Jurkat, Clone E6-1 (cell line): ENCODE results near the gene GEN1.

Experiments used
- DNase-seq: peaks from one replicate; pipeline ENCODE4 v3.0.0-alpha.2; 2011; ENCODE audit warnings: low read depth, low spot score
- H3K4me3 ChIP-seq: 2 replicates; pipeline ENCODE4 v1.5.1; 2011; ENCODE audit warnings: mild to moderate bottlenecking, low read length, control low read depth, moderate library complexity

Gene GEN1

DNA sequence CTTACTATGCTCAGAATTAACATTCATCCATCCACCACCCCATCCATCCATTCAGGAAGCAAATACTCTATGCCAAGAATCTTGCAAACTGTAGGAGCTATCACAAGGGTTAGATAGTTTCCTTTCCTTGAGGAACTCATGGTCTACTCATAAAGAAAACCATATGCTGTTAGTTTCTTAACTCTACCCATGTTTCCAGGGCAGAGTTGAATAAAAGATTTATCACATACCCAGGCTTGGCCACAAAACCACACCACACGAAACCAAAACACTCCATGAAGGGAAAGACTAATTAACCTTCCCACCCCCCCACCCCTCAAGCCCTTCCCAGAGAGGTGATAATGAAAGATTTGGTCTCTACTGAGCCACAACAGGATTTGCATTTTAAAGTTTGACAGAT, 38.6 kb downstream of the GEN1 start:
- peak; percentile 87 for DNase-seq
- no peak overlapping the region for H3K4me3 ChIP-seq

DNA sequence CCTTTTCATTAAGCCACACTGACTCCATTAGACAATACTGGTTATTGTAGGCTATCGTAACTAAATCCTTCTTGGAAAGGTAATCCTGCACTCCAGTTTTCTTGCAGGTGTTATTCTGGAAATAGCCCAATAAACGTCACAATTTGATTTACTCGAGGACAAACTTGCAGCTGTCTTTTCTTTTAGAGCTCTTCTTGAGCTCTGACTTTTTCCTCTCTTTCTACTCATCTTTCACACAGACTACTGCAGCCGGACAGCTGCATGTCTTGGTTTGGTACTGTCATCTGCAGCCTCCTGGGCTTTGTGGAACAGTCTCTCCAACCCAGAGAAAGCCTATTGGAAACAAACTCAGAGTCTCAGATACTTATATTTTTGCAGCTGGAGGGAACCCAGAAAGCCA, 39.4 kb downstream of the GEN1 start:
- H3K4me3 ChIP-seq: no peak overlapping the region
- no peak for DNase-seq

DNA sequence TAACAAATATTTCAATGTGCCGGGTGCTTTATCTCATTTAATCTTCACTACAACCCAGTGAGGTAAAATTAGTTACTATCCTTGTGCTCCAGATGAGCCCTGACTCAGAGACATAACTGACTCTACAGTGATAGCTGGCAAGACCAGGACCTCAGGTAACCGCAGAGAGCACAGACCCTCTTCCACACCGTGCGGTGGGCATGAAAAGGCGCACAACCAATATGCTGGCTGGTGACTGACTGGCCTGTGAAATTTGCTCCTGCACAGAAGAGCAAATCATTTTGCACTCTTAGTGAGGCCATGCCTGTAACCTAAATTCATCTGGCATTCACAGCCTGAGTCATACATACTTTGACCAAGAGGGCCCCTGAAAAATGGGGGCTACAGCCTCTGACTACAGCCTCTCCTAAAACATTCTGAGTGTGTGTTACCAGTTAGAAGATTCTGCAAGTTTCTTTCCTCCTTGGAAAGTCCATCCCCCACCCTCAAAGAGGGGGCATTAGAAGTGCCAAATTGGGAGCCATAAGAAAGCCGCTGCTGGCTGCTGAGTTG, 39.9 kb downstream of the GEN1 start:
- no peak for DNase-seq
- H3K4me3 ChIP-seq: no peak overlapping the region

DNA sequence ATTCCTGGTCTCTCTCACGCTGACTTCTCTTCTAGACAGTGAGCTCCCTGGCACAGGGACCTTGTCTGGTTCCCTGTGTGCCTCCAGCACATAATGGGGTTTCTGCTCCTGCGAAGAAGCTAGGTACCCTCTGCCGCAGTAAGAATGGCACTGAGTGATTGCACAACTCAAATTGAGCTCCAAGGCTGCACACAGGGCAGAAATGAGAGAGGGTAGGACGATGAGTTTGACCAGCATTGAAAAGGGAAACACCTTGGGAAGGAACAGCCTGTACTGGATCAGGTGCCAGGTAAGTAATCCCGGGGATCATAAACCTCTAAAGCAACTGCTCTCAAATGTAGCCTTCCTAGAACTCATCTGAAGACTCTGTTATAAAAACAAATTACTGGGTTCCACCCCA, 41.4 kb downstream of the GEN1 start:
- H3K4me3 ChIP-seq: no peak overlapping the region
- no peak for DNase-seq

DNA sequence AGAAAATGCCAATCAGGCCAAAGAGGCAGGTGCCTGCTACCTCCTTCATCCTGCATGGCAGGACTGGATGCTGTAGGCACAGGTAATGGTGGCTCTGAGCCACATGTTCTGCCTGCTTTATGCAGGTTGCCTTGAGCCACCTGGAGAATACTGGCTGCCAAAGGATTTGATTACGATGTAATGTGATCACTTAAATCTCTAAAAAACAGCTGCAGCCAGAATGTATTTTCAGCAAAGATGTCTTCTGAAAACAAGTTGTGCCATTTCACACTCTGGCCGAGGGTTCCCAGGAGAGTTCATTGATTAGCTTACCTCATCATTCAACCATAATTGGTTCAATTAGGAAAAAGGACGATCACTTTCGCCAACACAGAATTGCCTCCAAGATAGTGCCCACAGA, 44.4 kb downstream of the GEN1 start:
- H3K4me3 ChIP-seq: no peak overlapping the region
- no peak for DNase-seq

DNA sequence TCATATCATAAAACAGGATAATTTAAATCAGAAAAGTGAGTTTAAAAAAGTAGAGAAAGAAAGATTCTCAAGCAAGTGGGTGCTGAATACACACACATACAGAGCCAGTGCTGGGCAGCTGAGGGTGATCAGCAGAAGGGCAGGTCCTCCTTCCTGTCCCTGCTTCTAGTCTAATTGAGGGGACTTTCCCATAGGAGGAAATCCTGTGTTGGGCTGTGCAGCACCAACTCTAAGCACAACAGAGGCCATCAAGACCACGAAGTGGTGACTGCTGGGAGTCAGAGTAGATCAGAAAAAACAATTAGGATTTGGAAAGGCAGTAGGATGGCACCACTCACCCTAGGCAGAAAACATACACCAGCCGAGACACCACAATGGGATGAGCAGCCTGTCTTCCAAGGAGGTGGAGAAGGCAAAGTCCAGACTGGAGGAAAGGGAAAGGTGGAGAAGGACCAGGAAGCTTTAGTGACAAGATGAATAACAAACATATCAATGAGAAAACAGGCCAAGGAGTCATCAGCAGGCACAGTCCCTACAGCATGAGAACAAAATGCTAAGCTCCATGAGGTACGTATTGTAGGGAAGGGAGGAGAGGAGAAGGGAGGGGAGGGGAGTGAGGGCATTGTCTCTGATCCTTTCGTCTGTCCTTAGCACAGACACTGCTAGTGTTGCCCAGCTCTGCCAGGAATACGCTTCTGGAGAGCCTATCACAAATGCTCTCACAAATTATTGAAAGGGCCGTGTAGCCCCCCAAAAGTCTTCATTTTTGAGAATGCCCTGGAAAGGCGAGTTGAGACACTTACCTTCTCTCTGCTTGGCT, 45.6 kb downstream of the GEN1 start:
- no peak for DNase-seq
- no peak overlapping the region for H3K4me3 ChIP-seq

DNA sequence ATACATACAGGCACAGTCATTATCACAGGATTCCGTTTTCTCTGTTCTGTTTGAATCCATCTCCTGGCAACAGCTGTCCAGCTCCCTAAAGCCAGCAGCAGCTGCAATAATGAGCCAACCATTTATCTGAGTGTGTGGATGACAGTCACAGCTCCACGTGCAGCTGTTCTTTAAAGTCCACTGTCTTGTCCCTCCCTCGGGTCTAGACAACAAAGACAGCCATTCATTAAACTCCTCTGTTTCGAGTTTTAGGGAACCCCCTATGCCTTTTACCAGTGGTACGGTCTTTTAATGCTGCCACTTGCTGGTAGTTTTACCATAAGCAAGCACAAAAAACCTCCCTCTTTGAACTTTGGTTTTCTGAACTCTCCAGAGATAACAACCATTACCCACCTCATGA, 46.3 kb downstream of the GEN1 start:
- H3K4me3 ChIP-seq: no peak overlapping the region
- no peak for DNase-seq

DNA sequence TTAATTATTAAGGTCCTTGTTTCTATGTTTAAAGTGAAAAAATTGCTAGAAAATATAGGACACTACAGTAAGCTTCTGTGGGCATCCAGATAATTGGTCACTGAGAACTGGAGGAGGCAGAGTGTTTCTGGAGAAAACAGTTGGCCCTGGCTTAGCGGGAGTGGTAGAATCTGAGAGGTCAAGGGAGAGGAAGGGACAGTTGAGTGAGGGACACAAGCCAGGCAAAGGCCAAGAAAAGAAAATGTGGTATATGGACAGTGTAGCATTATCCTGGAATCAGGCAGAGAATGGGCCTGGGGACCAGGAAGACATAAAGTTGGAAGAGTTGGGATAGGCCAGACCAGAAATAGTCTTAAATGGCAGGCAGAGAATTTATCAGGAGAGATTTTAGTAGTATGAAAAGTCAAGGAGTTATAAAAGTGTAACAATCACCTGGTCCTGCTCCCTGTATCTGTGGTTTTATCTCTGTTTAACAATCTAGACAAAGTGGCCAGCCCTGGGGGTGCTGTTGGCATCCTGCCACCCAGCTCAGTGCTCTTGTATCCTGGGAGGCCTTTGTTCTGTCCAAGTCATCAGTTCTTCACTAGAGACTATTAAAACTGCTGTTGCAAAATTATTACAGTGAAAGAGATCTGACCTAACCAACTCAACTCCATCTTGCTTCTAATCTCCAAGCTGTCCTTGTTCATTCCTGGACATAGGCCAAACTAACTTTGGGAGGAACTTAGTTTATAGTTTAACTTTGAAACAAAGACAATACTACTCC, 46.9 kb downstream of the GEN1 start:
- DNase-seq: no peak
- H3K4me3 ChIP-seq: no peak overlapping the region

DNA sequence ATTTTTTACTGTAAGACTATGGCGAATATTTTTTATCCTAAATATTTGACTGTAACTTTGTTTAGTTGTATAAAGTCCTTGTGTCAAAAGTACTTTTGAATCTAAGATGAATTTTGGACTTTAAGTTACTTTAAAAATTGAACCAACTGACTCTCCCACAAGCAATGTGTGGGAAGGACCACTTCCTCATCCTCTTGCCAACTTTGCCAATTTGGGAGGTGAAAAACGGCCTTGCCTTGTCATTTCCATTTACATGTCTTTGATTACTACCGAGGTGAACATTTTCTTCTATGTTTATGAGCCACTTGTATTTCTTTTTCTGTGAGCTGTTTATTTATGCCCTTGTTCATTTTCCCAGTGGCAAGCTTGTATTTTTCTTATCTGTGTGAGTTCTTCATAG, 49.6 kb downstream of the GEN1 start:
- no peak overlapping the region for H3K4me3 ChIP-seq
- DNase-seq: no peak

DNA sequence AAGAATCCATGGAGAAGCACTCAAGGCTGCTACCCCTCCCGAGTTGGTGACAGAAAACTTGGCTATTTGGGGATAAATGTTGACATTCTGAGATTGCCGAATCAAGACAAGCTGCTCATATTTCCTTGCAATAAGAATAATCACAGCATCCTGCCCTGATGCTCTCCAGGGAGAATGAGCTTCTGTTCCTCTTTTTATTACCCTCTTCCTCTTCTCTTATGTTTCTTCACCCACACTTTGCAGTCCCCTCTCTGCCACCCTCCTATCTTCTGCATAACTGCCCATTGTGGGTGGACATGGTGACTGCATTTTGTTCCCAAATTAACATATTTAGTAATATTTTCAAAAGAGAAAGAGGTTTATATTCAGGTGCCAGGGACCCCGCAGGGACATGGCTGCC, 50.4 kb downstream of the GEN1 start:
- H3K4me3 ChIP-seq: no peak overlapping the region
- DNase-seq: no peak

DNA sequence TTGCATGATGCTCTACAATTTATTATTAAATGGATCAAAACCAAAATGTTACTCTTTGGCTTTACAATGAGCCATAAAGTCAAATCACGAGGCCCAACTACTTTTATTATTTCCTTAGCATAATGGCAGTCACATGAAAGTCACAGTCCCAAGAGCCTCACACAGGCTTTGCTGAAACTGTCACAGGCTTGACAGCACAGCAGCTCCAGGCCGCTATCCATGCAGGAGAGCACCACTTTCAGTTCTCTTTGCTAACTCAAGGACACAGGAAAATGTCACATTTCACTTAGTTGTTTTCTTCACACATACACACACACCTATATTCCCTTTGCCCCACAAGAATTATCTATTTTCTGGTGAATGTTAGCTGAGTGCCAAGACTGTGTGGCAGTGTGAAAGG, 51.2 kb downstream of the GEN1 start:
- H3K4me3 ChIP-seq: no peak overlapping the region
- DNase-seq: no peak

DNA sequence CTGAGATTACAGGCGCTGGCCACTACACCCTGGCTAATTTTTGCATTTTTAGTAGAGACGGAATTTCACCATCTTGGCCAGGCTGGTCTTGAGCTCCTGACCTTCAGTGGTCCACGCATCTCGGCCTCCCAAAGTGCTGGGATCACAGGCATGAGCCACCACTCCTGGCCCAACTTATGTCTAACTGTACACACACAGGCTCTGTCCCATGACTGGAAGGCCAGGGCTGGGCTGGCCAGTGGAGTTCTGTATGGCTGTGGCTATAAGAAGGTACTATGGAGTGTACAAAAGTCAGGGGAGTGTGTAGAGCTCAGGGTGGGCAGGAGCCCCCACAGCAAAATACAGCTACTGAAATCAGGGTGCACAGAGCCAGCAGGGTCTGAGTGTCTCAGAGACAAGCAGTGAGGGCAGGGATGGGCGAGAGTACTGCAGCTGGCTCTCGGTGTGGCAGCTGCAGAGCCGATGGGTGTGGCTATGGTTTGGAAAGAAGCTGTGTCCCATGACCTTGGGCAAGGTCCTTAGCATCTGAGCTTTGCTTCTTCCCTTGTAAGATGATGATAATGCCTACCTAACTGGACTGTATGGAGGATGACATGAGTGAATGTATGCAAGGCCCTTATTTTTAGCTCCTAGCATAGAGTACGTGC, 51.9 kb downstream of the GEN1 start:
- no peak overlapping the region for H3K4me3 ChIP-seq
- no peak for DNase-seq

DNA sequence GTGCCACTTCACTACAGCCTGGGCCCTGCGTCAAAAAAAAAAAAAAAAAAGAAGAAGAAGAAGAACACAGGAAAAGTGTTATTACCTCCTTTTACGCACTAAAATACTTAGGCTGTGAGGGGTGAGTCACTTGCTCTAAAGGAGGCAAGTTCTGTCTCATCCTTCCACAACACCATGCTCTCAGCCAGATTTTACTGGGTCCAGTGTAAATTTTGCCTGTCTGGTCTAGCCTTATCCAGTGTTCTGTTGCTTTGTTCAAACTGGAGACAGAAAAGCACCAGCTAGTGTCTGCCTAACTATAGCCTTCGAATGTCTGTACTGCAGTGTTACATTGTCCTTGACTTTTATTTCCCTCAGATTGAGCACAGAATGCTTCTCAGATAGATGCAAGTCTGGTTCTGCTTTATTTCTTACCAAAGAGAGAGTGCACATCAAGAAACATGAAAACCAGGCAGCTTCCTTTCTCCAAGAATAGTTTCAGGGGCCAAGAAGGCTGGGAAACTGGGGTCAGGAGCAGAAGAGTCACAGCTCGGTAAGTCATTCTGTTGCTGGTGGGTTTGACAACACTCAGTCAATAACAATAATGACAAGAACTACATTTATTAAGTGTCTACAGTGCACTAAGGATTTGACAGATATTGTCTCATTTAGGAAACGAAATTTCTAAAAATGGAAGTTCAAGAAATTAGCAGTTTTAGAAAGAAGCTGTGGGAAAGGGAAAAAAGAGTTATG, 59.2 kb downstream of the GEN1 start:
- DNase-seq: no peak
- H3K4me3 ChIP-seq: no peak overlapping the region

DNA sequence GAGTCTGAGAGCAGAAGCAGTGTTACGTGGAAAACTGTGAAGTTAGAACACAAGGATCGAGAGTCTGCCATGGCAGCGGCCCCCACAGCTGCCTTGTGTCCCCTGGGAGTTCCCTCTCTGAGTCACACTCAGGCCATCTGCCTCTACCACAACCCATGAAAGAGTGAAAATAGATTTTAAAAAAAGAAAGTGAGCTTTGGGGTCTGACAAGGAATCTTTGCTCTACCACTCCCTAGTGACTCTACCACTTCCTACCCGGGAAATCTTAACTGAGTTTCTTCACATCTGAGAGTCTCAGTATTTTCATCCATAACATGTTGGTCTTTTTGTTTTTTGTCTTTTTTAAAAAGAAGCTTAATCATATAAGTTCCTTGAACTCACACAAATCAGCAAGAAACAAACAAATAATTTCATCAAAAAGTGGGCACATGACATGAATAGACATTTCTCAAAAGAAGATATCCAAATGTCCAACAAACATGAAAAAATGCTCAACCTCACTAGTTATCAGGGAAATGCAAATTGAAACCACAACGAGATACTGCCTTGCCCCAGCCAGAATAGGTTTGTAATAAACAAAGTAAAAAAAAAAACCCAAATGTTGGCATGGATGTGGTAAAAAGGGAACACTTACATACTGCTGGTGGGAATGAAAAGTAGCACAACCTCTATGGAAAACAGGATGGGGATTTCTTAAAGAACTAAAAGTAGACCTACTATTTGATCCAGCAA, 60.0 kb downstream of the GEN1 start:
- H3K4me3 ChIP-seq: no peak overlapping the region
- no peak for DNase-seq

DNA sequence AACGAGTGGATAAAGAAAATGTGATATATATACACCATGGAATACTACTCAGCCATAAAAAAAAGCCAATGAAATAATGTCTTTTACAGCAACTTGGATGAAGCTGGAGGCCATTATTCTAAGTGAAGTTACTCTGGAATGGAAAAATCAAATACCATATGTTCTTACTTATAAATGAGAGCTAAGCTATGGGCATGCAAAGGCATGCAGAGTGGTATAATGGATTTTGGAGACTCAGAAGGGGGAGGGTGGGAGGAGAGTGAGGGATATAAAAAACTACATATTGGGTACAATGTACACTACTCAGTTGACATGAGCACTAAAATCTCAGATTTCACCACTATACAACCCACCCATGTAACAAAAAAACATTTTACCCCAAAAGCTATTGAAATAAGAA, 60.7 kb downstream of the GEN1 start:
- DNase-seq: no peak
- no peak overlapping the region for H3K4me3 ChIP-seq

DNA sequence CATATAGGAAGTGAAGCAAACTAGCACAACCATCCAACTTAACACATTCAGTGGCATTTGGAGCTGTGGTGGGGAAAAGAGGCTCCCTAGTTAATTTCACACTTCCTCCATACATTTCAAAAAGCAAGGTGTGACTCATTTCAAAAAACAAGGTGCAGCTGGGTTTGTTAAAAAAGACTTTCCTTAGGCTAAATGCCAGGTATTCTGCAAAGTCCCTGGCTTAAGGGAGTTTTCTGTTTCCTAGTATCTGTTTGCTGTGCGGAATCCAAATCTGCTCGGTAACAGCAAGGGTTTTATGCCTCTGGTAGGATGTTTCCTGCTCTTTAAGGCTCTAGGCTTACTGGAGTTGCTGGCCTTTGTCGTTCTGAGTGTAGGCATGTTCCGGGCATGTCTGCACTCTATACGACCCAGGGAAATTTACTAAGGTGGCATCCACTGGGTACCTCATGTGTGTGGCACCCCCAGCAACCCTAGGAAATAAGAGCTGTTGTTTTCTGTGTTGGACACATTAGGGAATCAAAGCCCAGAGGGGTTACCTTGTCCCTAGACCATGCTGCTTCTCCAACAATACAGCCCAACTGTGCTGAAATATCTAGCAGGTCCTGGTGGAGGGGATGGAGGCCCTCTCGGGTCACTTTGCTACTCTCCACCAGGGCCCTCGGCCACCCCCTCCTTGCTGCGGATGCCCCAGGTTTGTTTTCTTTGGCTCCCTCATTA, 61.7 kb downstream of the GEN1 start:
- no peak for DNase-seq
- no peak overlapping the region for H3K4me3 ChIP-seq

DNA sequence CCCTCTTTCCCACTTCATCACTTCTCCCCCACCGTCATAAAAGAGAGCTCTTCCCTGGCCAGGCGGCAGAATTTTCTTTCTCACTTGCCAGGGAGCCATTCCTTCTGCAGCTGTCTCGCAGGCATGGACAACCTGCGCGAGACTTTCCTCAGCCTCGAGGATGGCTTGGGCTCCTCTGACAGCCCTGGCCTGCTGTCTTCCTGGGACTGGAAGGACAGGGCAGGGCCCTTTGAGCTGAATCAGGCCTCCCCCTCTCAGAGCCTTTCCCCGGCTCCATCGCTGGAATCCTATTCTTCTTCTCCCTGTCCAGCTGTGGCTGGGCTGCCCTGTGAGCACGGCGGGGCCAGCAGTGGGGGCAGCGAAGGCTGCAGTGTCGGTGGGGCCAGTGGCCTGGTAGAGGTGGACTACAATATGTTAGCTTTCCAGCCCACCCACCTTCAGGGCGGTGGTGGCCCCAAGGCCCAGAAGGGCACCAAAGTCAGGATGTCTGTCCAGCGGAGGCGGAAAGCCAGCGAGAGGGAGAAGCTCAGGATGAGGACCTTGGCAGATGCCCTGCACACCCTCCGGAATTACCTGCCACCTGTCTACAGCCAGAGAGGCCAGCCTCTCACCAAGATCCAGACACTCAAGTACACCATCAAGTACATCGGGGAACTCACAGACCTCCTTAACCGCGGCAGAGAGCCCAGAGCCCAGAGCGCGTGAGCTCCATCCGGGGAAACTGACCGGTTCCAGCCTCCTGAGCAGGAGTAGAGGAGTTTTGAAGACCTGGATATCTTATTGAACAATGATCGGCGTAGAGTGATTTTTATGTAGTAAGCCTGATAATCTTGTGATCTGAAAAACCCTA, 62.7 kb downstream of the GEN1 start, which contains the start of gene MSGN1:
Gene MSGN1 (plus strand): TSS at position 65 of the 850 bp plus-strand sequence. CDS start 59 bp downstream, at position 124.
- no peak for DNase-seq
- H3K4me3 ChIP-seq: no peak within 1 kb of the TSS
